H1 (cell line): ENCODE data around the gene TMEM132A. TPM values are rescaled to one million over a fixed set of nuclear protein-coding genes. Genes with fewer than 3 reads are reported as not detected.
A peak's percentile ranks its signal among the peaks of the same experiment; 100 is the strongest.

Source experiments
- ASH2L ChIP-seq: fragments of 200-600, 300-600 bp; sonication (generic); IDR thresholded peaks from one replicate; pipeline ENCODE4 v1.7.1; 2017; ENCODE audit warnings: low read length
- CBX5 ChIP-seq: fragments of 300-800, 300-1000 bp; sonication (generic); IDR thresholded peaks from 2 replicates; pipeline ENCODE4 v1.7.1; 2016; ENCODE audit warnings: antibody characterized with exemption, low read length, low read depth
- CEBPB ChIP-seq: IDR thresholded peaks from 2 replicates; pipeline ENCODE4 v1.6.1; 2012; ENCODE audit warnings: low read depth, low read length
- CHD1 ChIP-seq: IDR thresholded peaks from 2 replicates; pipeline ENCODE4 v1.6.1; 2012; ENCODE audit warnings: low read depth, low read length, improper control_type of control experiment
- EGR1 ChIP-seq: IDR thresholded peaks from 2 replicates; pipeline ENCODE4 v1.6.1; 2011; ENCODE audit warnings: low read depth, low read length, borderline replicate concordance
- EP300 ChIP-seq, 2 experiments: IDR thresholded peaks; 1 replicate in 1 of 2; 2 replicates in 1 of 2; pipeline ENCODE4 v1.6.1; 2011 to 2012; ENCODE audit warnings: low read depth in 2 of 2, low read length in 2 of 2, mild to moderate bottlenecking in 2 of 2, borderline replicate concordance in 1 of 2, inconsistent platforms in 1 of 2, moderate library complexity in 1 of 2
- EZH2 ChIP-seq: fragments of 200-600 bp; sonication (generic); IDR thresholded peaks from 2 replicates; pipeline ENCODE4 v1.7.1; 2012; ENCODE audit warnings: low read depth, mild to moderate bottlenecking, moderate library complexity, low read length, inconsistent platforms; ENCODE audit not compliant: severe bottlenecking
- FOSL1 ChIP-seq: IDR thresholded peaks from 2 replicates; pipeline ENCODE4 v1.6.1; 2011; ENCODE audit warnings: mild to moderate bottlenecking, low read depth, low read length, moderate library complexity; ENCODE audit not compliant: insufficient read depth
- GABPA ChIP-seq: IDR thresholded peaks from 2 replicates; pipeline ENCODE4 v1.6.1; 2011; ENCODE audit warnings: mild to moderate bottlenecking, low read length, moderate library complexity, borderline replicate concordance; ENCODE audit not compliant: insufficient read depth
- HDAC2 ChIP-seq, 2 experiments: fragments of 300-600 bp in 1 of 2; sonication (generic) in 1 of 2; IDR thresholded peaks; 2 replicates each; pipeline ENCODE4 v1.6.1; 2011 to 2012; ENCODE audit warnings: low read depth in 2 of 2, low read length in 2 of 2, mild to moderate bottlenecking in 2 of 2, moderate library complexity in 2 of 2, borderline replicate concordance in 1 of 2, inconsistent platforms in 1 of 2
- KDM5A ChIP-seq: fragments of 200-600 bp; IDR thresholded peaks from 2 replicates; pipeline ENCODE4 v1.7.1; 2012; ENCODE audit warnings: mild to moderate bottlenecking, low read length, inconsistent platforms, mixed read lengths
- POLR2A ChIP-seq, 2 experiments: IDR thresholded peaks; 1 replicate in 1 of 2; 2 replicates in 1 of 2; pipeline ENCODE4 v1.6.1; 2011; ENCODE audit warnings: low read depth in 2 of 2, low read length in 2 of 2, mild to moderate bottlenecking in 2 of 2; ENCODE audit errors: control extremely low read depth in 1 of 2
- POLR2AphosphoS5 ChIP-seq: IDR thresholded peaks from 2 replicates; pipeline ENCODE4 v1.6.1; 2011; ENCODE audit warnings: low read depth, low read length
- POU5F1 ChIP-seq: IDR thresholded peaks from 2 replicates; pipeline ENCODE4 v1.6.1; 2011; ENCODE audit warnings: low read depth, mild to moderate bottlenecking, low read length, moderate library complexity
- RAD21 ChIP-seq, 2 experiments: IDR thresholded peaks in 1 of 2; conservative IDR thresholded peaks in 1 of 2; 2 replicates each; pipeline ENCODE4 v1.6.1; 2011; ENCODE audit warnings: low read depth in 2 of 2, low read length in 2 of 2, improper control_type of control experiment in 1 of 2, inconsistent platforms in 1 of 2, mild to moderate bottlenecking in 1 of 2, moderate library complexity in 1 of 2
- RNF2 ChIP-seq: fragments of 200-900, 300-1000 bp; sonication (generic); IDR thresholded peaks from 2 replicates; pipeline ENCODE4 v1.7.1; 2016; ENCODE audit warnings: borderline replicate concordance, low read depth, mild to moderate bottlenecking, antibody characterized with exemption, low read length; ENCODE audit not compliant: poor library complexity, severe bottlenecking; ENCODE audit errors: missing control alignments
- SIRT6 ChIP-seq: IDR thresholded peaks from one replicate; pipeline ENCODE4 v1.7.1; 2012; ENCODE audit warnings: low read length, inconsistent platforms
- TAF7 ChIP-seq: optimal IDR thresholded peaks from 2 replicates; pipeline ENCODE3; 2011; ENCODE audit warnings: low read depth, mild to moderate bottlenecking, inconsistent platforms, low read length, moderate library complexity, borderline replicate concordance
- TBP ChIP-seq: IDR thresholded peaks from 2 replicates; pipeline ENCODE4 v1.6.1; 2011; ENCODE audit warnings: low read depth, low read length, improper control_type of control experiment
- TCF12 ChIP-seq: IDR thresholded peaks from 2 replicates; pipeline ENCODE4 v1.6.1; 2011; ENCODE audit warnings: low read depth, mild to moderate bottlenecking, low read length
- ZNF274 ChIP-seq: IDR thresholded peaks from 2 replicates; pipeline ENCODE4 v1.7.0; 2012; ENCODE audit warnings: low read length, borderline replicate concordance; ENCODE audit errors: extremely low read depth
- polyA plus RNA-seq, 7 experiments: library from polyadenylated mRNA; depleted of rRNA in 3 of 7; stranded (reverse) in 5 of 7; unstranded in 2 of 7; fragments of >200 nt in 5 of 7; fragments of 200-250 nt in 2 of 7; gene quantifications; 1 replicate in 5 of 7; 2 replicates in 1 of 7; 4 replicates in 1 of 7; pipeline versions ENCODE4 v1.2.1 to v1.2.3, GENCODE V29; 2011 to 2013; ENCODE audit warnings: missing spikeins in 2 of 7, mixed read lengths in 2 of 7
- total RNA-seq: library from RNA; stranded (reverse); fragmentation: NEBNext Ultra II Directional; extraction: Animal tissue kit (Norgen Biotek cat#: 25700); gene quantifications from 2 replicates; pipeline ENCODE4 v1.2.1, GENCODE V29; 2021
- TF ChIP-seq, protein P1 (sequence below): IDR thresholded peaks from 2 replicates; pipeline ENCODE4 v1.6.1; 2012; ENCODE audit warnings: inconsistent platforms
- TF ChIP-seq, protein P2 (sequence below): IDR thresholded peaks from 2 replicates; pipeline ENCODE4 v1.6.1; 2011; ENCODE audit warnings: low read length, improper control_type of control experiment

The TMEM132A gene
- total and polyA plus RNA-seq, 2 of the 8 experiments (the other 6 are each of a cell fraction or from before 2014, with no cell fraction given), result 46.6 to 97.9 TPM

DNA sequence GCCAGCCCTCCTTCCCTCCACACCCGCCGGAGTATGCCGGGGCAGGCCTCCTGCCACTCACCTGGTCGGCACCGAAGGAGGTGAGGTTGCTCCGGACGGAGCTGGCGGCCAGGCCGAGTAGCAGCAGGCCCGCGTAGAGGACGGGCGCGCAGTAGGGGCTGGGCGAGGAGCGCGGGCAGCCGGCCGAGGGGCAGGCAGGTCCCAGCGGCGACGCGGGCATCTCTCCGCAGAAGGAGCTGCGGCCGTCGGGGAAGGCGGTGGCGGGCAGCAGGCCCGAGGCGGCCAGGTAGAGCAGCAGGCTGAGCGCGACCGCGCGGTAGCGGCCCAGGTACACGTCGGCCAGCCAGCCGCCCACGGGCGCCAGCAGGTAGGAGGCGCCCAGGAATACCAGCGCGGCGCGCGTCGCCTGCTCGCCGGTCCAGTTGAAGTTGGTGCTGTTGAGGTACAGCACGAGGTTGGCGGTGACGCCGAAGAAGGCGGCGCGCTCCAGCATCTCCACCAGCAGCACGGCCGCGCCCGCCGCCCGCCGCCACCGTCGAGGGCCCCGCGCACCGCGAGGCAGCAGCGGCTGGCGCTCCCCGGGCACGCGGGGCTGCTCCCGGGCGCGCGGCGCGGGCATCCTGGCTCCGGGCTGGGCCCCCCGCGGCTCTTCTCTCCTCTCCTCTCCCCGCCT, 26.8 kb downstream of the TMEM132A start (continued):
- no peak for TF ChIP-seq HDAC2 (IDR thresholded peaks at IDR 0.05; ENCODE audit: borderline replicate concordance in 1 of 2, low read depth in 2 of 2, low read length in 2 of 2)
- TF ChIP-seq EP300 (IDR thresholded peaks at IDR 0.05; ENCODE audit: borderline replicate concordance in 1 of 2, low read depth in 2 of 2, low read length in 2 of 2), result no peak
- no peak for TF ChIP-seq TAF7
- TF ChIP-seq ZNF274, result no peak
- TF ChIP-seq, protein P1, sequence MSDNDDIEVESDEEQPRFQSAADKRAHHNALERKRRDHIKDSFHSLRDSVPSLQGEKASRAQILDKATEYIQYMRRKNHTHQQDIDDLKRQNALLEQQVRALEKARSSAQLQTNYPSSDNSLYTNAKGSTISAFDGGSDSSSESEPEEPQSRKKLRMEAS, result peak; percentile 94
- TF ChIP-seq, protein P2, sequence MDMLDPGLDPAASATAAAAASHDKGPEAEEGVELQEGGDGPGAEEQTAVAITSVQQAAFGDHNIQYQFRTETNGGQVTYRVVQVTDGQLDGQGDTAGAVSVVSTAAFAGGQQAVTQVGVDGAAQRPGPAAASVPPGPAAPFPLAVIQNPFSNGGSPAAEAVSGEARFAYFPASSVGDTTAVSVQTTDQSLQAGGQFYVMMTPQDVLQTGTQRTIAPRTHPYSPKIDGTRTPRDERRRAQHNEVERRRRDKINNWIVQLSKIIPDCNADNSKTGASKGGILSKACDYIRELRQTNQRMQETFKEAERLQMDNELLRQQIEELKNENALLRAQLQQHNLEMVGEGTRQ, result no peak
- no peak for TF ChIP-seq ASH2L
- TF ChIP-seq CHD1, result no peak; the same call in 1 of the 2 replicates
- no peak for TF ChIP-seq RAD21 (IDR thresholded peaks at IDR 0.05 in 1 of 2, conservative IDR thresholded peaks at IDR 0.05 in 1 of 2; ENCODE audit: low read depth in 2 of 2, low read length in 2 of 2)
- TF ChIP-seq EZH2, result no peak
- TF ChIP-seq TCF12, result no peak
- TF ChIP-seq RNF2, result no peak
- TF ChIP-seq GABPA, result no peak
- TF ChIP-seq SIRT6, result no peak
- no peak for TF ChIP-seq POU5F1
- no peak for TF ChIP-seq CBX5
- no peak for TF ChIP-seq FOSL1
- TF ChIP-seq POLR2AphosphoS5, result no peak; the same call in 1 of the 2 replicates
- no peak for TF ChIP-seq EGR1
- TF ChIP-seq KDM5A, result no peak
- TF ChIP-seq POLR2A (IDR thresholded peaks at IDR 0.05; ENCODE audit: control extremely low read depth in 1 of 2, low read depth in 2 of 2, low read length in 2 of 2), result 0 out of 3 replicates have a peak, but pooled peaks of 1 of the 2 experiments have one; percentile 34
- TF ChIP-seq CEBPB, result no peak
- TF ChIP-seq TBP, result no peak
